ENCODE results near the gene HTRA2.

DNA sequence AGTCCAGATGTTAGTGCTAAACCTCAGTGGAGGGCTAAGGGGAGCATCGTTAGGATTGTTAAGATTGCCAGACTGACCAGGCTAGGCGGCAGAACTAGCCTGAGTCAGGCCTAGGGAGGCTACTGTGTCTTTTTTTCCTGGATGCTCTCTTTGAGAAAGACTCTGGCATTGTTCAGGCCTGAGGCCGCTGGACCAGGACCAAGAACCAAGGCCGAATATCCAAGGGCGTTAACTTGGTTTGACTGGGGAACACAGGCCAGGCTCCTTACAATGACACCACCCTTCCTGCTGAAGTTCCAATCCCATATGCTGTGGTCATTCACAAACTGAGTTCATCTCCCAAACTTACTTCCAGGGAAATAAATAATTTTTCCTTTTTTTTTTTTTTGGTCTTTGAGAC, 10.6 kb downstream of the HTRA2 start:
- TF ChIP-seq TAF1 (conservative IDR thresholded peaks at IDR 0.05) (no peak), FOXA1 (IDR thresholded peaks at IDR 0.05) (no peak), YY1 (IDR thresholded peaks at IDR 0.05) (no peak), RAD21 (IDR thresholded peaks at IDR 0.05) (no peak), CTCF (IDR thresholded peaks at IDR 0.05; ENCODE audit: low read depth, low read length, missing input control) (no peak), SP1 (IDR thresholded peaks at IDR 0.05) (no peak), REST (IDR thresholded peaks at IDR 0.05) (no peak)

Data from liver (tissue), 3 donors.